OCI-LY7 (cell line): ENCODE measurements around the gene BTG3.

ENCODE experiments used
- EZH2phosphoT487 ChIP-seq: fragments of 200-600 bp; sonication (generic); IDR thresholded peaks from 2 replicates; pipeline ENCODE4 v1.6.1; 2018; ENCODE audit warnings: low read depth, borderline replicate concordance, mild to moderate bottlenecking, mixed run types, antibody characterized with exemption, low read length, moderate library complexity, mixed read lengths
- TF ChIP-seq, protein P1 (sequence below): fragments of 200-600 bp; sonication (generic); conservative IDR thresholded peaks from 2 replicates; pipeline ENCODE4 v1.5.1; 2014; ENCODE audit warnings: mild to moderate bottlenecking, antibody characterized with exemption, low read length, moderate library complexity, mixed read lengths

DNA sequence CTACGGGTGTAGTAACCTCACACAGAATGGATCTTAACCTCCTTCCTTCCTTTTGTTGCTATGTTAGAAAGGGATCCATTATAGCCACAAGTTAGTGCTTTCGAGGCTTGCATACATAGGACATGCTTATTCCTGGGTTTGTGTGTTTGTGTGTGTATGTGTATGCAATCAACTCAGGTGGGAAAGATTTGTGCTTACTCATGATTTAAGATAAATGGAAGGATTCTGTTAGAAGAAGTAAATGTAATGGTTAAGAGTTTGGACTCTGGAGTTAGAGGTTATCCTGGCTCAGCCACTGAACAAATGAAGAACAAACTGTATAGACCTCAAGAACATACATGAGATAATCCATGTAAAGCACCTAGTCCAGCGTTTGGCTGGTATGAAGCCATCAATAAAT is 28.8 kb downstream of the BTG3 start:
- TF ChIP-seq, protein P1, sequence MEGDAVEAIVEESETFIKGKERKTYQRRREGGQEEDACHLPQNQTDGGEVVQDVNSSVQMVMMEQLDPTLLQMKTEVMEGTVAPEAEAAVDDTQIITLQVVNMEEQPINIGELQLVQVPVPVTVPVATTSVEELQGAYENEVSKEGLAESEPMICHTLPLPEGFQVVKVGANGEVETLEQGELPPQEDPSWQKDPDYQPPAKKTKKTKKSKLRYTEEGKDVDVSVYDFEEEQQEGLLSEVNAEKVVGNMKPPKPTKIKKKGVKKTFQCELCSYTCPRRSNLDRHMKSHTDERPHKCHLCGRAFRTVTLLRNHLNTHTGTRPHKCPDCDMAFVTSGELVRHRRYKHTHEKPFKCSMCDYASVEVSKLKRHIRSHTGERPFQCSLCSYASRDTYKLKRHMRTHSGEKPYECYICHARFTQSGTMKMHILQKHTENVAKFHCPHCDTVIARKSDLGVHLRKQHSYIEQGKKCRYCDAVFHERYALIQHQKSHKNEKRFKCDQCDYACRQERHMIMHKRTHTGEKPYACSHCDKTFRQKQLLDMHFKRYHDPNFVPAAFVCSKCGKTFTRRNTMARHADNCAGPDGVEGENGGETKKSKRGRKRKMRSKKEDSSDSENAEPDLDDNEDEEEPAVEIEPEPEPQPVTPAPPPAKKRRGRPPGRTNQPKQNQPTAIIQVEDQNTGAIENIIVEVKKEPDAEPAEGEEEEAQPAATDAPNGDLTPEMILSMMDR = no peak
- no peak for TF ChIP-seq EZH2phosphoT487
